GM12878 (cell line): Measurements from ENCODE around the gene SOX4. TPM values are rescaled to one million over a fixed set of nuclear protein-coding genes. Genes with fewer than 3 reads are reported as not detected.

Source experiments
- ATAC-seq: fragments of 200-7000 bp; cut with Tn5 transposase; 3 replicates; pipeline ENCODE4 v1.9.1; 2020; ENCODE audit warnings: mild to moderate bottlenecking, moderate library complexity
- BruUV-seq: library from RNA; stranded (reverse); fragments of 400-500 nt; replicated peaks from 2 replicates; lab custom pipeline; 2021; lab: Mats Ljungman, UMichigan
- CTCF ChIA-PET: fragments of 300-600 bp; sonication (Branson Sonifier 250); formaldehyde crosslinking; extraction: SDS; loops from one replicate; lab custom pipeline; 2021; ENCODE audit warnings: inconsistent platforms; lab: Yijun Ruan, JAX
- POLR2A ChIA-PET: fragments of 350-600 bp; formaldehyde crosslinking; extraction: SDS; loops from one replicate; lab custom pipeline; 2021; ENCODE audit warnings: inconsistent platforms; lab: Charles Lee
- RAD21 ChIA-PET: fragments of 300-600 bp; sonication (Branson Sonifier 250); formaldehyde crosslinking; loops from one replicate; lab custom pipeline; 2023; ENCODE audit warnings: antibody characterized with exemption; ENCODE audit not compliant: unreplicated experiment; lab: Charles Lee
- SMC1A ChIA-PET: fragments of 300-600 bp; sonication (Branson Sonifier 250); formaldehyde crosslinking; loops from one replicate; lab custom pipeline; 2023; ENCODE audit not compliant: unreplicated experiment, uncharacterized antibody; lab: Charles Lee
- DNase-seq: peaks from one replicate; pipeline ENCODE4 v3.0.0-alpha.2; 2011; ENCODE audit warnings: low read depth, low spot score
- FAIRE-seq: peaks from 3 replicates; lab custom pipeline; 2011; peaks lifted over from hg19 to GRCh38; lab: Jason Lieb, UNC
- H2AFZ ChIP-seq: 2 replicates; pipeline ENCODE4 v1.6.0; 2011; ENCODE audit warnings: low read depth, low read length, control low read depth; ENCODE audit not compliant: control insufficient read depth
- H3K27ac ChIP-seq: 2 replicates; pipeline ENCODE4 v1.5.1; 2011; ENCODE audit warnings: control low read depth; ENCODE audit not compliant: control insufficient read depth, insufficient read depth
- H3K27me3 ChIP-seq, 2 experiments: replicated peaks in 1 of 2; 2 replicates each; pipeline versions ENCODE4 v1.6.0 to v1.6.1; 2011; ENCODE audit warnings: low read length in 1 of 2; ENCODE audit not compliant: control insufficient read depth in 2 of 2, insufficient read depth in 2 of 2
- H3K36me3 ChIP-seq, 2 experiments: 2 replicates each; pipeline ENCODE4 v1.5.1; 2011; ENCODE audit warnings: low read length in 1 of 2; ENCODE audit not compliant: control insufficient read depth in 2 of 2, insufficient read depth in 2 of 2
- H3K4me1 ChIP-seq: 2 replicates; pipeline ENCODE4 v1.6.1; 2011; ENCODE audit warnings: mild to moderate bottlenecking, low read length, moderate library complexity, mixed read lengths; ENCODE audit not compliant: control insufficient read depth, insufficient read depth
- H3K4me2 ChIP-seq: 2 replicates; pipeline ENCODE4 v1.6.0; 2011; ENCODE audit warnings: control low read depth; ENCODE audit not compliant: control insufficient read depth, insufficient read depth
- H3K4me3 ChIP-seq: fragments of 200-600 bp; sonication (generic); 2 replicates; pipeline ENCODE4 v1.5.1; 2016
- H3K79me2 ChIP-seq: 2 replicates; pipeline ENCODE4 v1.6.0; 2011; ENCODE audit warnings: low read length; ENCODE audit not compliant: control insufficient read depth, insufficient read depth
- H3K9ac ChIP-seq: 2 replicates; pipeline ENCODE4 v1.8.0; 2011; ENCODE audit warnings: low read length, control low read depth, mixed read lengths; ENCODE audit not compliant: control insufficient read depth, insufficient read depth
- H3K9me3 ChIP-seq: replicated peaks from 3 replicates; pipeline ENCODE4 v1.5.1; 2011; ENCODE audit warnings: mild to moderate bottlenecking, low read length; ENCODE audit not compliant: control insufficient read depth, insufficient read depth
- H4K20me1 ChIP-seq: 2 replicates; pipeline ENCODE4 v1.6.0; 2011; ENCODE audit not compliant: control insufficient read depth, insufficient read depth
- FOXK2 ChIP-seq: fragments of 450-650 bp; IDR thresholded peaks from 2 replicates; pipeline ENCODE4 v1.6.1; 2017; ENCODE audit warnings: mild to moderate bottlenecking, moderate library complexity
- JUNB ChIP-seq: IDR thresholded peaks from 2 replicates; pipeline ENCODE4 v1.6.1; 2016; ENCODE audit warnings: antibody characterized with exemption, mild to moderate bottlenecking
- POLR2AphosphoS5 ChIP-seq: IDR thresholded peaks from 2 replicates; pipeline ENCODE4 v1.6.1; 2011; ENCODE audit warnings: mild to moderate bottlenecking, low read length, inconsistent platforms
- RELA ChIP-seq: fragments of 450-650 bp; IDR thresholded peaks from 2 replicates; pipeline ENCODE4 v1.8.0; 2014; ENCODE audit warnings: borderline replicate concordance; ENCODE audit not compliant: partially characterized antibody
- ZNF24 ChIP-seq: fragments of 450-650 bp; IDR thresholded peaks from 2 replicates; pipeline ENCODE4 v1.6.1; 2017; ENCODE audit warnings: antibody characterized with exemption, mild to moderate bottlenecking
- WGBS: methylation state at CpG from one replicate; pipeline ENCODE4 v1.1.6; 2016; ENCODE audit warnings: low lambda C conversion rate; ENCODE audit not compliant: insufficient replicate concordance, insufficient coverage; ENCODE audit errors: missing lambda C conversion rate; 5-methylcytosine and 5-hydroxymethylcytosine counted together
- in situ Hi-C: fragments of 300-500 bp; cut with MboI; formaldehyde crosslinking; loops from 9 replicates; pipeline ENCODE4 v1.14.3; 2018; ENCODE audit warnings: mixed read lengths
- intact Hi-C: fragments of 100-400 bp; cut with micrococcal nuclease; formaldehyde crosslinking; loops from one replicate; pipeline ENCODE4 v1.14.2; 2022; ENCODE audit not compliant: unreplicated experiment
- polyA plus RNA-seq, 11 experiments: library from polyadenylated mRNA; depleted of rRNA in 4 of 11; unstranded in 6 of 11; stranded (reverse) in 5 of 11; fragments of >200 nt; fragmentation: Nextera tagmentation in 4 of 11; fragmentation: Illumina TruSeq in 1 of 11; extraction: Ambion mirVana in 4 of 11; extraction: Trizol in 1 of 11; gene quantifications; 1 replicate in 1 of 11; 2 replicates in 10 of 11; pipeline versions ENCODE4 v1.2.1 to v1.2.3, GENCODE V29; 2011 to 2016; ENCODE audit warnings: inconsistent platforms in 2 of 11, missing spikeins in 2 of 11, low read depth in 1 of 11
- total RNA-seq, 4 experiments: library from RNA; depleted of rRNA in 3 of 4; stranded (reverse); fragments of >200 nt in 3 of 4; fragmentation: Illumina TruSeq in 1 of 4; extraction: Trizol in 1 of 4; gene quantifications; 2 replicates each; pipeline versions ENCODE4 v1.2.1 to v1.2.3, GENCODE V29; 2013 to 2021
- TF ChIP-seq, protein P1 (sequence below): fragments of 450-650 bp; IDR thresholded peaks from 2 replicates; pipeline ENCODE4 v1.6.1; 2017; ENCODE audit warnings: low read depth, mild to moderate bottlenecking, moderate library complexity

The SOX4 gene
- total and polyA plus RNA-seq, 10 of the 15 experiments (the other 5 are each of a cell fraction or from before 2014, with no cell fraction given) = 16.8 to 119 (median 26.5) TPM

DNA sequence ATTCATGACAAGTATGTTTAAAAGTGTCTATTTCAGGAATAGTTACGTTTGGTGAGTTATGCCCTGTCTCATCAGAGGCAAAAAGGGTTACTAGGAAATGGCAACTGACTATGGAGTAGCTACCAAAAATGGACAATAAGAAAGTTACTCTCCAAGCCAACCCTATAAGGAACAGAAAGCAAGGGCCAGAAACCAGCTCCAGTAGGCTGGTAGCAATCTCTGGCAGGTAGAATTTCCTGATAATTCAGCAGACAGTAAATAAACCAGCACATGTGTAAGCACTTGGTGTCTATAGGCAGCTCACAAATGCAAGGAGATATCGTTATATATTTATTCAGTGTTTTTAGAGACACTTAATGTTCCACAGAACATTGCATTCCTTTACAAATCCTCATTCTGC, 20.3 kb downstream of the SOX4 start (continued):
- TF ChIP-seq JUNB (no peak), RELA (no peak)

DNA sequence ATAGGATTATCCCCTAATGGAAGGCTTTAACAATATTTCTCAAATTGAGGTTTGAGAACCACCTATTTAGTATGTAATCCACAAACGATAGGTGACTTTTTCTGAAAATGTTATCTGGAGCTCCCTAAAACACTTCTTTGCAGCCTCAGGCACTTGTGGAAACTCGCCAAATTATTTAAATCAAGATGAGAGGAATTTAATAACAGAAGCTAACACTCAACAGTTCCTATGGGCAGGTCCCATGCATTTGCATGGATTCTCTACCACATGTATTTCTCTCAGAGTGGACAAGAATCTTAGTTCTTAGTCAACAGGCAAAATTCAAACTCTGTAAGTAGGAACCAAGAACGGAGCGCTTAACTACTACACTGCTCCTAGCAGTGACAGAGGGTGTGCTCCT, 20.7 kb downstream of the SOX4 start:
- Histone ChIP-seq H3K27me3 (no peaks in the 10 kb centered on the region), H3K4me3 (no peak overlapping the region), H3K9ac (no peak overlapping the region), H3K9me3 (no peaks in the 10 kb centered on the region), H4K20me1 (no peaks in the 10 kb centered on the region)
- intact Hi-C loops (no loop called here), in situ Hi-C loops (no loop called here)
- ATAC-seq (no peak), FAIRE-seq (no peak)
- RAD21 ChIA-PET = no interaction called here
- CTCF ChIA-PET = interaction anchor here (0.6 to 1.1 kb wide), 2 partner anchors 16 to 491 kb away, joined by 3 read pairs; no protein-coding TSS in a partner anchor
- SMC1A ChIA-PET = interaction anchor here (1.1 to 1.3 kb wide), 2 partner anchors 9 to 11 kb away, joined by 3 read pairs; no protein-coding TSS in a partner anchor
- TF ChIP-seq, protein P1, sequence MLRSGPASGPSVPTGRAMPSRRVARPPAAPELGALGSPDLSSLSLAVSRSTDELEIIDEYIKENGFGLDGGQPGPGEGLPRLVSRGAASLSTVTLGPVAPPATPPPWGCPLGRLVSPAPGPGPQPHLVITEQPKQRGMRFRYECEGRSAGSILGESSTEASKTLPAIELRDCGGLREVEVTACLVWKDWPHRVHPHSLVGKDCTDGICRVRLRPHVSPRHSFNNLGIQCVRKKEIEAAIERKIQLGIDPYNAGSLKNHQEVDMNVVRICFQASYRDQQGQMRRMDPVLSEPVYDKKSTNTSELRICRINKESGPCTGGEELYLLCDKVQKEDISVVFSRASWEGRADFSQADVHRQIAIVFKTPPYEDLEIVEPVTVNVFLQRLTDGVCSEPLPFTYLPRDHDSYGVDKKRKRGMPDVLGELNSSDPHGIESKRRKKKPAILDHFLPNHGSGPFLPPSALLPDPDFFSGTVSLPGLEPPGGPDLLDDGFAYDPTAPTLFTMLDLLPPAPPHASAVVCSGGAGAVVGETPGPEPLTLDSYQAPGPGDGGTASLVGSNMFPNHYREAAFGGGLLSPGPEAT = no peak
- no peak for TF ChIP-seq FOXK2
- no peak for TF ChIP-seq ZNF24
- no peak for TF ChIP-seq POLR2AphosphoS5
- TF ChIP-seq, all 136 proteins: peak for 0
- no peaks in the 10 kb centered on the region for H3K4me1 ChIP-seq
- no peak overlapping the region for H3K27ac ChIP-seq
- no peaks in the 10 kb centered on the region for H3K36me3 ChIP-seq
- no peak overlapping the region; the same call in 1 of the 2 replicates for H2AFZ ChIP-seq
- no TSS peak for BruUV-seq
- H3K79me2 ChIP-seq = no peaks in the 10 kb centered on the region
- 68% methylated on average over 4 of the region's 4 CpGs for WGBS
- H3K4me2 ChIP-seq = no peak overlapping the region
- POLR2A ChIA-PET = interaction anchor here (1.0 kb wide), 1 partner anchor 21 kb away, joined by 3 read pairs; the partner anchor contains the start of gene SOX4
- no peak for DNase-seq
